CD14-positive monocyte (primary cell): ENCODE measurements around the gene MTA1. TPM values are rescaled to one million over a fixed set of nuclear protein-coding genes. Genes with fewer than 3 reads are reported as not detected.

ENCODE experiments used
- DNase-seq, 3 donors: peaks; one replicate each; pipeline ENCODE4 v3.0.0-alpha.2; 2011 to 2022
- H2AFZ ChIP-seq: 2 replicates; pipeline ENCODE4 v1.6.0; 2012; ENCODE audit warnings: mild to moderate bottlenecking, low read depth, low read length, inconsistent platforms; ENCODE audit not compliant: insufficient read depth, poor library complexity, severe bottlenecking
- H3K27ac ChIP-seq, 2 donors: 1 replicate in 1 of 2; 2 replicates in 1 of 2; pipeline ENCODE4 v1.5.1; 2012 to 2013; ENCODE audit warnings: low read length in 2 of 2, control low read depth in 1 of 2, inconsistent platforms in 1 of 2, low read depth in 1 of 2, mild to moderate bottlenecking in 1 of 2
- H3K27me3 ChIP-seq, 2 donors: one replicate each; pipeline versions ENCODE4 v1.6.0 to v1.6.1; 2011 to 2013; ENCODE audit warnings: low read length in 2 of 2; ENCODE audit not compliant: control insufficient read depth in 2 of 2, insufficient read depth in 2 of 2
- H3K36me3 ChIP-seq, 2 donors: replicated peaks in 1 of 2; 1 replicate in 1 of 2; 2 replicates in 1 of 2; pipeline versions ENCODE4 v1.5.1 to v1.6.1; 2012 to 2013; ENCODE audit warnings: low read length in 2 of 2, control low read depth in 1 of 2, inconsistent platforms in 1 of 2, mild to moderate bottlenecking in 1 of 2; ENCODE audit not compliant: insufficient read depth in 2 of 2, control insufficient read depth in 1 of 2
- H3K4me1 ChIP-seq, 2 donors: 1 replicate in 1 of 2; 2 replicates in 1 of 2; pipeline versions ENCODE4 v1.5.1 to v1.6.1; 2012 to 2013; ENCODE audit warnings: low read length in 2 of 2, control low read depth in 1 of 2, inconsistent platforms in 1 of 2, mild to moderate bottlenecking in 1 of 2, moderate library complexity in 1 of 2; ENCODE audit not compliant: insufficient read depth in 2 of 2, control insufficient read depth in 1 of 2
- H3K4me2 ChIP-seq: replicated peaks from 2 replicates; pipeline ENCODE3; 2012; ENCODE audit warnings: low read length, moderate library complexity, mild to moderate bottlenecking; ENCODE audit not compliant: poor library complexity, severe bottlenecking; ENCODE audit errors: extremely low read depth
- H3K4me3 ChIP-seq, 3 experiments: fragments of 200-600 bp in 1 of 3; sonication (generic) in 1 of 3; replicated peaks in 1 of 3; 1 replicate in 2 of 3; 2 replicates in 1 of 3; pipeline ENCODE4 v1.5.1; 2011 to 2013; ENCODE audit warnings: low read length in 3 of 3, mild to moderate bottlenecking in 3 of 3, control low read depth in 2 of 3, low read depth in 2 of 3, inconsistent platforms in 1 of 3, moderate library complexity in 1 of 3
- H3K79me2 ChIP-seq: 2 replicates; pipeline ENCODE4 v1.6.0; 2012; ENCODE audit warnings: mild to moderate bottlenecking, control low read depth, inconsistent platforms, low read length, moderate library complexity; ENCODE audit not compliant: insufficient read depth
- H3K9ac ChIP-seq: 2 replicates; pipeline ENCODE4 v1.6.0; 2017; ENCODE audit warnings: low read length, mild to moderate bottlenecking; ENCODE audit not compliant: insufficient read depth, poor library complexity, severe bottlenecking
- H3K9me3 ChIP-seq, 2 donors: replicated peaks in 1 of 2; 1 replicate in 1 of 2; 2 replicates in 1 of 2; pipeline versions ENCODE4 v1.5.1 to v1.6.1; 2012 to 2013; ENCODE audit warnings: low read length in 2 of 2, control low read depth in 1 of 2; ENCODE audit not compliant: control insufficient read depth in 1 of 2, insufficient read depth in 1 of 2
- H4K20me1 ChIP-seq: 2 replicates; pipeline ENCODE4 v1.6.0; 2012; ENCODE audit warnings: mild to moderate bottlenecking, low read length, control low read depth, moderate library complexity; ENCODE audit not compliant: insufficient read depth
- H3K27ac Mint-ChIP-seq, 7 donors: one replicate each; pipeline ENCODE4 v1.8.0; 2020; ENCODE audit warnings: mild to moderate bottlenecking in 7 of 7, mixed read lengths in 7 of 7, moderate library complexity in 6 of 7, inconsistent platforms in 2 of 7
- H3K27me3 Mint-ChIP-seq, 3 donors: one replicate each; pipeline ENCODE4 v1.8.0; 2021 to 2022; ENCODE audit warnings: low read depth in 3 of 3, mild to moderate bottlenecking in 3 of 3, mixed read lengths in 3 of 3, moderate library complexity in 3 of 3, inconsistent platforms in 1 of 3
- H3K36me3 Mint-ChIP-seq, 2 donors: one replicate each; pipeline ENCODE4 v1.8.0; 2020; ENCODE audit warnings: mixed read lengths in 2 of 2, inconsistent platforms in 1 of 2, mild to moderate bottlenecking in 1 of 2
- H3K4me1 Mint-ChIP-seq: one replicate; pipeline ENCODE4 v1.8.0; 2020; ENCODE audit warnings: mild to moderate bottlenecking, mixed read lengths
- H3K4me3 Mint-ChIP-seq, 2 donors: one replicate each; pipeline ENCODE4 v1.8.0; 2020; ENCODE audit warnings: mild to moderate bottlenecking in 2 of 2, mixed read lengths in 2 of 2, moderate library complexity in 1 of 2
- H3K9me3 Mint-ChIP-seq, 7 donors: one replicate each; pipeline ENCODE4 v1.8.0; 2020 to 2022; ENCODE audit warnings: mixed read lengths in 7 of 7, mild to moderate bottlenecking in 6 of 7, moderate library complexity in 6 of 7, inconsistent platforms in 2 of 7
- WGBS: methylation state at CpG from one replicate; pipeline ENCODE4 v1.1.5; 2013; ENCODE audit warnings: missing lambda C conversion rate; ENCODE audit not compliant: insufficient coverage; 5-methylcytosine and 5-hydroxymethylcytosine counted together
- intact Hi-C, 2 donors: fragments of 100-400 bp; cut with micrococcal nuclease; formaldehyde crosslinking; loops; one replicate each; pipeline versions ENCODE4 v1.15.0 to v1.15.1; 2023
- polyA plus RNA-seq, 3 donors: library from polyadenylated mRNA; depleted of rRNA in 1 of 3; unstranded in 2 of 3; stranded (reverse) in 1 of 3; fragments of 300-500 nt in 2 of 3; fragments of >200 nt in 1 of 3; fragmentation: Illumina TruSeq in 2 of 3; gene quantifications; 1 replicate in 2 of 3; 2 replicates in 1 of 3; pipeline ENCODE4 v1.2.3, GENCODE V29; 2012 to 2021
- TF ChIP-seq, protein P1 (sequence below): fragments of 200-600 bp; IDR thresholded peaks from one replicate; pipeline ENCODE4 v1.8.0; 2022; ENCODE audit warnings: antibody characterized with exemption, mild to moderate bottlenecking

Gene MTA1
- polyA plus RNA-seq, 3 donors: 0.91 to 102 (median 2.0) TPM

DNA sequence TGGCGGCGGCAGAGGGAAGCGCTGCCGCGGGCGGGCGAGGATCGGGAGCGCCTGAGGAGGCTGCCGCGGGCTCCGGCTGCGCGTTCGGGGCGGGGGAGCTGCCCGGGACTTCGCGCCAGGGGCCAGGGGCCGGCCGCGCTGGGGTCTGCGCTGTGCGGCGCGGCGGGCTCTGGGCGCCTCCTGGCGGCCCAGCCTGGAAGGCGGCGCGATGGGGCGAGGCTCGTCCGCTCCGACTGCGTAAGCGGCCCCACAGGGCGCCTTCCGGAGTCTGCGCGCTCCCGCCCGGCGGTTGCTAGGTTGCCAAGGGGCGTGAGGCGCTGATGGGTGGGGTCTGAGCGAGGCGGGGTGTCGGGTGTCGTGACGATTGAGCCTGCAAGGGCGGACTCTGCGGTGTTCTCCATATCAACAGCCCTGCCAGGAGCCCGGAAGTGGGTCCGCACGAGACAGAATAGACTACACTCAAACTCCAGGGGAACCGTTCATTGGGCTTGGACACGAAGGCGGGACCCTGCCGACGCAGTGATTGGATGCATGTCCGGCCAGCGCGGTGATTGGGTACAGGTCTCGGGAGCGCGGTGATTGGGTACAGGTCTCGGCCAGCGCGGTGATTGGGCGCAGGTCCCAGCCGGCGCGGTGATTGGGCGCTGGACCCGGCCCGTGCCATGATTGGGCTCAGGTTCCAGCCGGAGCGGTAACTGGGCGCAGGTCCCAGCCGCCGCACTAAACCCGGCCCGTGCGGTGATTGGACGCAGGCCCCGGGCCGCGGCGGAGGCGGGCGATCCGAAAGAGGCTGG, 71.1 kb downstream of the MTA1 start, which contains the start of gene TEDC1:
TSS of gene TEDC1 (plus strand) at position 675 of the 794 bp plus-strand sequence. CDS start 130 bp downstream, outside the sequence.
- H3K27me3 Mint-ChIP-seq: peaks cover 11 to 20% (median 16%) of the 10 kb centered on the region in 3 donors
- H3K4me3 ChIP-seq: peak within 1 kb of the TSS; percentile 58 to 89 (median 66)
- H3K79me2 ChIP-seq: peaks cover 5% of the 10 kb centered on the region
- H3K36me3 Mint-ChIP-seq: peaks cover 5 to 17% of the 10 kb centered on the region in 2 donors
- peaks cover 0 to 3% (median 0%) of the 10 kb centered on the region in 7 donors for H3K9me3 Mint-ChIP-seq
- H3K27me3 ChIP-seq: peaks cover 2 to 12% of the 10 kb centered on the region in 2 donors
- peaks cover 31% of the 10 kb centered on the region for H4K20me1 ChIP-seq
- peak within 1 kb of the TSS; percentile 90 to 97 (median 95) for H3K27ac Mint-ChIP-seq
- no peaks in the 10 kb centered on the region for H3K9me3 ChIP-seq
- intact Hi-C loops: loop anchor here (1.0 to 5.0 kb wide), 6 partner anchors 42 to 738 kb away; partner anchors contain the start of genes SIVA1 (in 1 of the 2) and TEX22 (in 1 of the 2)
- TF ChIP-seq, protein P1, sequence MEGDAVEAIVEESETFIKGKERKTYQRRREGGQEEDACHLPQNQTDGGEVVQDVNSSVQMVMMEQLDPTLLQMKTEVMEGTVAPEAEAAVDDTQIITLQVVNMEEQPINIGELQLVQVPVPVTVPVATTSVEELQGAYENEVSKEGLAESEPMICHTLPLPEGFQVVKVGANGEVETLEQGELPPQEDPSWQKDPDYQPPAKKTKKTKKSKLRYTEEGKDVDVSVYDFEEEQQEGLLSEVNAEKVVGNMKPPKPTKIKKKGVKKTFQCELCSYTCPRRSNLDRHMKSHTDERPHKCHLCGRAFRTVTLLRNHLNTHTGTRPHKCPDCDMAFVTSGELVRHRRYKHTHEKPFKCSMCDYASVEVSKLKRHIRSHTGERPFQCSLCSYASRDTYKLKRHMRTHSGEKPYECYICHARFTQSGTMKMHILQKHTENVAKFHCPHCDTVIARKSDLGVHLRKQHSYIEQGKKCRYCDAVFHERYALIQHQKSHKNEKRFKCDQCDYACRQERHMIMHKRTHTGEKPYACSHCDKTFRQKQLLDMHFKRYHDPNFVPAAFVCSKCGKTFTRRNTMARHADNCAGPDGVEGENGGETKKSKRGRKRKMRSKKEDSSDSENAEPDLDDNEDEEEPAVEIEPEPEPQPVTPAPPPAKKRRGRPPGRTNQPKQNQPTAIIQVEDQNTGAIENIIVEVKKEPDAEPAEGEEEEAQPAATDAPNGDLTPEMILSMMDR: peak; percentile 84
- peaks cover 0 to 5% of the 10 kb centered on the region in 2 donors for H3K36me3 ChIP-seq
- peak within 1 kb of the TSS; percentile 81 to 91 for H3K27ac ChIP-seq
- H3K4me3 Mint-ChIP-seq: peak within 1 kb of the TSS; percentile 80 to 90
- H2AFZ ChIP-seq: peak within 1 kb of the TSS; percentile 75
- peak; percentile 100 for DNase-seq
- H3K9ac ChIP-seq: peak within 1 kb of the TSS; percentile 95
- peak within 1 kb of the TSS; percentile 82 for H3K4me2 ChIP-seq
- H3K4me1 Mint-ChIP-seq: peaks cover 31% of the 10 kb centered on the region
- under 1% methylated on average over 92 of the region's 94 CpGs for WGBS
- peaks cover 44 to 55% of the 10 kb centered on the region in 2 donors for H3K4me1 ChIP-seq

- Histone ChIP-seq H3K9me3 (no peaks in the 10 kb centered on the region), H4K20me1 (peaks cover 31% of the 10 kb centered on the region), H2AFZ (peak overlapping the region; percentile 75), H3K27me3 (peaks cover under 1 to 5% of the 10 kb centered on the region in 2 donors), H3K79me2 (peaks cover 5% of the 10 kb centered on the region), H3K36me3 (peaks cover 0 to 5% of the 10 kb centered on the region in 2 donors), H3K4me2 (peak overlapping the region; percentile 82), H3K4me3 (peak overlapping the region; percentile 45 to 89 (median 66)), H3K27ac (peak overlapping the region; percentile 81 to 91), H3K4me1 (peaks cover 37 to 48% of the 10 kb centered on the region in 2 donors), H3K9ac (peak overlapping the region; percentile 95)
- peak; percentile 69 to 86 (median 83) for DNase-seq
- H3K27me3 Mint-ChIP-seq: peaks cover 5 to 13% (median 9%) of the 10 kb centered on the region in 3 donors
- intact Hi-C loops: loop anchor here (2.0 to 5.0 kb wide), 5 partner anchors 43 to 739 kb away; partner anchors contain the start of genes SIVA1 (in 1 of the 2) and TEX22 (in 1 of the 2)
- H3K9me3 Mint-ChIP-seq: peaks cover 0 to 3% (median 0%) of the 10 kb centered on the region in 7 donors
- H3K36me3 Mint-ChIP-seq: peaks cover 5 to 17% of the 10 kb centered on the region in 2 donors
- TF ChIP-seq, protein P1: no peak
- WGBS: 0% methylated on average over 52 of the region's 53 CpGs
- peaks cover 24% of the 10 kb centered on the region for H3K4me1 Mint-ChIP-seq
- peak overlapping the region; percentile 79 to 81 for H3K4me3 Mint-ChIP-seq
- peak overlapping the region; percentile 90 to 97 (median 94) for H3K27ac Mint-ChIP-seq
Measured at GRCh38 chr14:105491366-105491973, 71.8 kb downstream of the MTA1 start.
